ENCODE data around the gene FLT3.

GRCh38 chr13:28027607-28028364 is 72.6 kb downstream of the FLT3 start:
- no peak for TF ChIP-seq CTCF (IDR thresholded peaks at IDR 0.05)
- no peak for TF ChIP-seq POLR2A (IDR thresholded peaks at IDR 0.05)

Measured in testis (tissue), 2 donors.